Nephron (organoid): ENCODE data around the gene ZNF544.

ENCODE experiments used
- H3K27ac Mint-ChIP-seq, 3 experiments: 2 replicates each; pipeline ENCODE4 v1.8.0; 2020; ENCODE audit warnings: mixed read lengths in 3 of 3, mild to moderate bottlenecking in 2 of 3, moderate library complexity in 1 of 3
- H3K27me3 Mint-ChIP-seq: 2 replicates; pipeline ENCODE4 v1.8.0; 2021; ENCODE audit warnings: low read depth, mild to moderate bottlenecking, moderate library complexity, mixed read lengths
- H3K36me3 Mint-ChIP-seq: 2 replicates; pipeline ENCODE4 v1.8.0; 2020; ENCODE audit warnings: low read depth, mixed read lengths
- H3K4me1 Mint-ChIP-seq: 2 replicates; pipeline ENCODE4 v1.8.0; 2020; ENCODE audit warnings: mixed read lengths
- H3K4me3 Mint-ChIP-seq, 3 experiments: 2 replicates each; pipeline ENCODE4 v1.8.0; 2020; ENCODE audit warnings: mild to moderate bottlenecking in 3 of 3, mixed read lengths in 3 of 3, moderate library complexity in 2 of 3
- H3K9me3 Mint-ChIP-seq: 2 replicates; pipeline ENCODE4 v1.8.0; 2020; ENCODE audit warnings: mixed read lengths
- TF ChIP-seq, protein P1 (sequence below), 3 experiments: fragments of 200-600 bp; sonication (generic); IDR thresholded peaks; one replicate each; pipeline ENCODE4 v1.5.0; 2021; ENCODE audit warnings: antibody characterized with exemption in 3 of 3; ENCODE audit not compliant: unreplicated experiment in 3 of 3

ZNF544 gene

GRCh38 chr19:58213075-58213369 lies 15.7 kb upstream of the ZNF544 start:
- H3K4me3 Mint-ChIP-seq = no peak overlapping the region
- H3K27ac Mint-ChIP-seq = no peak overlapping the region
- TF ChIP-seq, protein P1, sequence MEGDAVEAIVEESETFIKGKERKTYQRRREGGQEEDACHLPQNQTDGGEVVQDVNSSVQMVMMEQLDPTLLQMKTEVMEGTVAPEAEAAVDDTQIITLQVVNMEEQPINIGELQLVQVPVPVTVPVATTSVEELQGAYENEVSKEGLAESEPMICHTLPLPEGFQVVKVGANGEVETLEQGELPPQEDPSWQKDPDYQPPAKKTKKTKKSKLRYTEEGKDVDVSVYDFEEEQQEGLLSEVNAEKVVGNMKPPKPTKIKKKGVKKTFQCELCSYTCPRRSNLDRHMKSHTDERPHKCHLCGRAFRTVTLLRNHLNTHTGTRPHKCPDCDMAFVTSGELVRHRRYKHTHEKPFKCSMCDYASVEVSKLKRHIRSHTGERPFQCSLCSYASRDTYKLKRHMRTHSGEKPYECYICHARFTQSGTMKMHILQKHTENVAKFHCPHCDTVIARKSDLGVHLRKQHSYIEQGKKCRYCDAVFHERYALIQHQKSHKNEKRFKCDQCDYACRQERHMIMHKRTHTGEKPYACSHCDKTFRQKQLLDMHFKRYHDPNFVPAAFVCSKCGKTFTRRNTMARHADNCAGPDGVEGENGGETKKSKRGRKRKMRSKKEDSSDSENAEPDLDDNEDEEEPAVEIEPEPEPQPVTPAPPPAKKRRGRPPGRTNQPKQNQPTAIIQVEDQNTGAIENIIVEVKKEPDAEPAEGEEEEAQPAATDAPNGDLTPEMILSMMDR (IDR thresholded peaks at IDR 0.05; ENCODE audit: unreplicated experiment in 3 of 3) = no peak
- no peaks in the 10 kb centered on the region for H3K4me1 Mint-ChIP-seq
- peaks cover 93% of the 10 kb centered on the region for H3K36me3 Mint-ChIP-seq
- peaks cover 87% of the 10 kb centered on the region for H3K9me3 Mint-ChIP-seq
- H3K27me3 Mint-ChIP-seq = peaks cover 2% of the 10 kb centered on the region

DNA sequence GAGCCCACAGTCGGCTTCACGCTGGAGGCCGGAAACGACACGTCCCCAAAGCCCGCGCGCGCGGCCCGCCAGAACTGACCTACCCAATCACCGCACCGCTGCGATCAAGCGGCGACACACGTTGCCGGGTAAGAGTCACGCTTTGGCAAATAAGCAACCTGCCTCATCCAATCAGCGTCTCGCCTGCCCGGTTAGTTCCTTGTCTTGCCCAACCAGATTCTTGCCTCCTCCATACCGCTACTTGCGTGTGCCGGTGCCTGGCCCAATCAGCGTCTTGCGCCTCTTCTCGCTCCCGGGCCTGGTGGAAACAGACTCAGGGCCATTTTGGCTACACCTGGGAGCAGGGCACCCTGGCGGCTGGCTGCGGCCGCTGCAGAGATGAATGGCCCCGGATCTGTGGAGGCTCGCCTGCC lies 11.6 kb upstream of the ZNF544 start:
- TF ChIP-seq, protein P1 (IDR thresholded peaks at IDR 0.05; ENCODE audit: unreplicated experiment in 3 of 3) = no peak
- Mint-ChIP-seq H3K27me3 (no peaks in the 10 kb centered on the region), H3K9me3 (peaks cover 66% of the 10 kb centered on the region), H3K4me3 (no peak overlapping the region), H3K4me1 (no peaks in the 10 kb centered on the region), H3K27ac (no peak overlapping the region), H3K36me3 (peaks cover 59% of the 10 kb centered on the region)

DNA sequence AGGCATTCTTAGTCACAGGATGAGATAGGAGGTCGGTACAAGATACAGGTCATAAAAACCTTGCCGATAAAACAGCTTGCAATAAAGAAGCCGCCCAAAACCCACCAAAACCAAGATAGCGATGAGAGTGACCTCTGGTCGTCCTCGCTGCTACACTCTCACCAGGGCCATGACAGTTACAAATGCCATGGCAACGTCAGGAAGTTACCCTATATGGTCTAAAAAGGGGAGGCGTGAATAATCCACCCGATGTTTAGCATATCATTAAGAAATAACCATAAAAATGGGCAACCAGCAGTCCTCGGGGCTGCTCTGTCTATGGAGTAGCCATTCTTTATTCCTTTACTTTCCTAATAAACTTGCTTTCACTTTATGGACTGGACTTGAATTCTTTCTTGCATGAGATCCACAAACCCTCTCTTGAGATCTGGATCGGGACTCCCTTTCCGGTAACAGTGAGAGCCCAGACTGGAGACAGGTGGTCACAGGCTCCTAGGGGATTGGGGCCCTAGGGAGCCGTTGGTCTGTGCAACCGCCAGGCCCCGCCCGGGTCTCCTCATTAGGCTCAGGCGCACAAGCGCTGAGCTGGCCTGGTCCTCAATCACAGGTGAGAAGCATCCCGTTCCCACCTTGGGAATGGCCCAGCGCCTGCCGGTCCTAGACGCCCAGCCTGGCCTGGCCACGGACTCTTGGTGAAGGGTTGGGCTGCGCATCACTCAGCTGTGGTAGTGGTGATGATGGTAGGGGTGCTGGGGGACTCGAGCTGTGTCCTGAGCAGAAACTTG lies 10.9 kb upstream of the ZNF544 start:
- H3K9me3 Mint-ChIP-seq = peaks cover 63% of the 10 kb centered on the region
- no peak overlapping the region for H3K4me3 Mint-ChIP-seq
- TF ChIP-seq, protein P1 (IDR thresholded peaks at IDR 0.05; ENCODE audit: unreplicated experiment in 3 of 3) = no peak
- H3K27me3 Mint-ChIP-seq = no peaks in the 10 kb centered on the region
- peaks cover 56% of the 10 kb centered on the region for H3K36me3 Mint-ChIP-seq
- no peaks in the 10 kb centered on the region for H3K4me1 Mint-ChIP-seq
- H3K27ac Mint-ChIP-seq = no peak overlapping the region

GRCh38 chr19:58218899-58219298 lies 9.8 kb upstream of the ZNF544 start:
- H3K36me3 Mint-ChIP-seq = peaks cover 48% of the 10 kb centered on the region
- peaks cover 58% of the 10 kb centered on the region for H3K9me3 Mint-ChIP-seq
- no peak overlapping the region for H3K4me3 Mint-ChIP-seq
- H3K27ac Mint-ChIP-seq = no peak overlapping the region
- no peaks in the 10 kb centered on the region for H3K4me1 Mint-ChIP-seq
- no peaks in the 10 kb centered on the region for H3K27me3 Mint-ChIP-seq
- TF ChIP-seq, protein P1 (IDR thresholded peaks at IDR 0.05; ENCODE audit: unreplicated experiment in 3 of 3) = no peak

DNA sequence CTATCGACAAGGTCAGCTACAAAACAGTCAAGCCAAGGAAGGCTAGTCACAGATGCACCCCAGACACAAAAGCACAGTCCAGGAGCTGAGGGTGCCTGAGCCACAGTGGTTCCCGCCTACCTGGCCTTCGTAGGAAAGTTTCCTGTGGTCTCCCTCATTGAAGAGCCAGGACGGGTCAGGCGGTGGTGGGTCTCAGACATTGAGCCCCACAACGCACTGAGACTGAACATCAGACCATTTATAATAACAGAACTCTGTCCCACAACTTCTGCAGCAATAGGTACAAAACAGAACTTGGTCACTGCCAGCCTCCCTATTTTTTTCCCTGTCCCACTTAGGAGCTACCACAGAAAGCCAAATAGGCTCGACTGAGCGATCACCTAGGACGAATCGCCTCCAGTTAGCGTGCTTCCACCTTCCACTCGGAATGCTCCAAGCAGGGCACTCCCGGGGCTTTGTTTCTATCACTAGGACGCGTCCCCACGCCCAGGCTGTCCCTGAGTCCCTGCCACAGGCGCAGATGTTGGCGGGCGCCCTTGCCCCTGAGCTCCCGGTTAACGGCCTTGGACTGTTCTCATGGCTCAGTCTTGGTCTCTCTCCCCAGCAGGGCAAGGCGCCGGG lies 640 bp upstream of the ZNF544 start:
- Mint-ChIP-seq H3K4me1 (peaks cover 15% of the 10 kb centered on the region), H3K4me3 (peak overlapping the region; percentile 94 to 98 (median 97)), H3K9me3 (peaks cover 64% of the 10 kb centered on the region), H3K27ac (peak overlapping the region; percentile 96 to 99 (median 97)), H3K36me3 (peaks cover 69% of the 10 kb centered on the region), H3K27me3 (no peaks in the 10 kb centered on the region)
- TF ChIP-seq, protein P1 (IDR thresholded peaks at IDR 0.05; ENCODE audit: unreplicated experiment in 3 of 3) = no peak

- Mint-ChIP-seq H3K9me3 (peaks cover 69% of the 10 kb centered on the region), H3K4me1 (peaks cover 15% of the 10 kb centered on the region), H3K36me3 (peaks cover 76% of the 10 kb centered on the region), H3K27ac (peak overlapping the region in 1 of 3 experiments; percentile 66), H3K4me3 (peak overlapping the region; percentile 94 to 98 (median 97)), H3K27me3 (no peaks in the 10 kb centered on the region)
- TF ChIP-seq, protein P1 (IDR thresholded peaks at IDR 0.05; ENCODE audit: unreplicated experiment in 3 of 3) = no peak
Observed at GRCh38 chr19:58229255-58229639, 533 bp downstream of the ZNF544 start.
